IPS-18a (cell line): ENCODE measurements around the gene NAT8L.
"Not testable (repeated sequence)": the region's sequence is repeated elsewhere in the genome, so short reads cannot be mapped to it uniquely, and the experiment has no call there.

Source experiments
- H3K27ac ChIP-seq: one replicate; pipeline ENCODE4 v1.5.1; 2013; ENCODE audit warnings: low read length
- H3K27me3 ChIP-seq: one replicate; pipeline ENCODE4 v1.6.1; 2013; ENCODE audit warnings: mild to moderate bottlenecking, low read length; ENCODE audit not compliant: control insufficient read depth, insufficient read depth
- H3K36me3 ChIP-seq: one replicate; pipeline ENCODE4 v1.6.1; 2013; ENCODE audit warnings: low read depth, low read length; ENCODE audit not compliant: control insufficient read depth
- H3K4me1 ChIP-seq: one replicate; pipeline ENCODE4 v1.6.1; 2013; ENCODE audit warnings: low read depth, low read length; ENCODE audit not compliant: control insufficient read depth
- H3K4me3 ChIP-seq: one replicate; pipeline ENCODE4 v1.5.1; 2013; ENCODE audit warnings: low read length
- H3K9ac ChIP-seq: one replicate; pipeline ENCODE4 v1.6.1; 2013; ENCODE audit warnings: mild to moderate bottlenecking, low read length, moderate library complexity
- H3K9me3 ChIP-seq: one replicate; pipeline ENCODE4 v1.6.1; 2013; ENCODE audit warnings: low read depth, low read length; ENCODE audit not compliant: control insufficient read depth

NAT8L gene

GRCh38 chr4:2059046-2059725, at the start of gene NAT8L:
TSS of gene NAT8L (plus strand) at chr4:2059327. CDS start at chr4:2059512, 185 bp downstream.
- Histone ChIP-seq H3K27ac (no peak within 1 kb of the TSS), H3K27me3 (peaks cover 62% of the 10 kb centered on the region), H3K4me1 (no peaks in the 10 kb centered on the region), H3K9ac (no peak within 1 kb of the TSS), H3K4me3 (peak within 1 kb of the TSS; percentile 42), H3K9me3 (no peaks in the 10 kb centered on the region), H3K36me3 (no peaks in the 10 kb centered on the region)

- Histone ChIP-seq H3K27me3 (peaks cover 14% of the 10 kb centered on the region), H3K4me1 (peaks cover 4% of the 10 kb centered on the region), H3K9me3 (no peaks in the 10 kb centered on the region), H3K27ac (no peak overlapping the region), H3K4me3 (peak overlapping the region; percentile 96), H3K9ac (peak overlapping the region; percentile 94), H3K36me3 (peaks cover 16% of the 10 kb centered on the region)
These were observed 49.4 kb upstream of the NAT8L start for GRCh38 chr4:2009651-2010233.

GRCh38 chr4:2011583-2011982, 47.5 kb upstream of the NAT8L start:
- H3K27ac ChIP-seq: no peak overlapping the region
- H3K36me3 ChIP-seq: peaks cover 6% of the 10 kb centered on the region
- peaks cover 14% of the 10 kb centered on the region for H3K27me3 ChIP-seq
- no peaks in the 10 kb centered on the region for H3K9me3 ChIP-seq
- no peak overlapping the region for H3K9ac ChIP-seq
- H3K4me1 ChIP-seq: peaks cover 4% of the 10 kb centered on the region
- no peak overlapping the region for H3K4me3 ChIP-seq

GRCh38 chr4:2015008-2015407, 44.1 kb upstream of the NAT8L start:
- Histone ChIP-seq H3K36me3 (no peaks in the 10 kb centered on the region), H3K4me3 (no peak overlapping the region), H3K4me1 (no peaks in the 10 kb centered on the region), H3K27me3 (peaks cover 13% of the 10 kb centered on the region), H3K9ac (no peak overlapping the region), H3K9me3 (no peaks in the 10 kb centered on the region), H3K27ac (no peak overlapping the region)

- H3K27me3 ChIP-seq, H3K27ac ChIP-seq, H3K9me3 ChIP-seq, H3K36me3 ChIP-seq, H3K4me3 ChIP-seq, H3K4me1 ChIP-seq, H3K9ac ChIP-seq: not testable (repeated sequence)
These were observed 37.6 kb upstream of the NAT8L start for GRCh38 chr4:2021358-2022018.

- H3K36me3 ChIP-seq: no peaks in the 10 kb centered on the region
- H3K4me3 ChIP-seq: no peak overlapping the region
- no peak overlapping the region for H3K9ac ChIP-seq
- H3K9me3 ChIP-seq: peaks cover 4% of the 10 kb centered on the region
- H3K4me1 ChIP-seq: no peaks in the 10 kb centered on the region
- no peak overlapping the region for H3K27ac ChIP-seq
- H3K27me3 ChIP-seq: no peaks in the 10 kb centered on the region
These were observed 34.4 kb upstream of the NAT8L start for GRCh38 chr4:2024683-2025082.

- no peak overlapping the region for H3K4me3 ChIP-seq
- no peak overlapping the region for H3K27ac ChIP-seq
- H3K9ac ChIP-seq: no peak overlapping the region
- no peaks in the 10 kb centered on the region for H3K36me3 ChIP-seq
- peaks cover 4% of the 10 kb centered on the region for H3K9me3 ChIP-seq
- no peaks in the 10 kb centered on the region for H3K4me1 ChIP-seq
- H3K27me3 ChIP-seq: no peaks in the 10 kb centered on the region
These were observed 33.3 kb upstream of the NAT8L start for GRCh38 chr4:2025817-2026216.

GRCh38 chr4:2027120-2027519, 32.0 kb upstream of the NAT8L start:
- not testable (repeated sequence) for H3K4me1 ChIP-seq, H3K27ac ChIP-seq, H3K9me3 ChIP-seq, H3K4me3 ChIP-seq, H3K27me3 ChIP-seq, H3K9ac ChIP-seq, H3K36me3 ChIP-seq

GRCh38 chr4:2031161-2031560, 28.0 kb upstream of the NAT8L start:
- not testable (repeated sequence) for H3K9me3 ChIP-seq, H3K27ac ChIP-seq, H3K9ac ChIP-seq, H3K4me1 ChIP-seq, H3K36me3 ChIP-seq, H3K4me3 ChIP-seq
- peaks cover 14% of the 10 kb centered on the region for H3K27me3 ChIP-seq

GRCh38 chr4:2036327-2036726, 22.8 kb upstream of the NAT8L start:
- Histone ChIP-seq H3K9me3 (no peaks in the 10 kb centered on the region), H3K4me3 (no peak overlapping the region), H3K27ac (no peak overlapping the region), H3K36me3 (no peaks in the 10 kb centered on the region), H3K27me3 (peaks cover 46% of the 10 kb centered on the region), H3K9ac (no peak overlapping the region), H3K4me1 (no peaks in the 10 kb centered on the region)

GRCh38 chr4:2036866-2037265, 22.3 kb upstream of the NAT8L start:
- no peak overlapping the region for H3K9ac ChIP-seq
- no peak overlapping the region for H3K27ac ChIP-seq
- no peaks in the 10 kb centered on the region for H3K9me3 ChIP-seq
- H3K4me1 ChIP-seq: no peaks in the 10 kb centered on the region
- H3K4me3 ChIP-seq: no peak overlapping the region
- H3K27me3 ChIP-seq: peaks cover 50% of the 10 kb centered on the region
- no peaks in the 10 kb centered on the region for H3K36me3 ChIP-seq
